ENCODE measurements around the gene AGMO.

- TF ChIP-seq CTCF (IDR thresholded peaks at IDR 0.05; ENCODE audit: insufficient read depth, low read length, poor library complexity, severe bottlenecking) (no peak), EZH2phosphoT487 (conservative IDR thresholded peaks at IDR 0.05; ENCODE audit: low read length) (no peak)
These were observed 364.5 kb downstream of the AGMO start for GRCh38 chr7:15197042-15197977.

Measured in SU-DHL-6 (cell line).